Stimulated activated CD8-positive, alpha-beta memory T cell treated with anti-CD3 and anti-CD28 coated beads, Interleukin-15, amount 100 ng/mL, for 24 hours (primary cell): ENCODE measurements around the gene MTFMT.
A peak's percentile ranks its signal among the peaks of the same experiment; 100 is the strongest.
"Not testable (repeated sequence)": the region's sequence is repeated elsewhere in the genome, so short reads cannot be mapped to it uniquely, and the experiment has no call there.

Experiments used
- DNase-seq: peaks from one replicate; pipeline ENCODE4 v3.0.0-alpha.2; 2020; ENCODE audit warnings: low read depth

Gene MTFMT

GRCh38 chr15:65028921-65029735, at the start of gene MTFMT:
MTFMT (minus strand) TSS chr15:65029639; CDS start chr15:65029613, 26 bp downstream.
- peak; percentile 86 for DNase-seq

- peak; percentile 9 for DNase-seq
Observed at GRCh38 chr15:65077981-65078352, 48.5 kb upstream of the MTFMT start.

- no peak for DNase-seq
Observed at GRCh38 chr15:65077291-65077980, 48.0 kb upstream of the MTFMT start.

GRCh38 chr15:65076486-65077290, 47.2 kb upstream of the MTFMT start, which contains the start of gene KBTBD13:
KBTBD13 (plus strand) TSS chr15:65076746; CDS start chr15:65076816, 70 bp downstream.
- no peak for DNase-seq

- DNase-seq: not testable (repeated sequence)
Observed at GRCh38 chr15:65075607-65076395, 46.4 kb upstream of the MTFMT start.

- not testable (repeated sequence) for DNase-seq
Observed at GRCh38 chr15:65074946-65075345, 45.5 kb upstream of the MTFMT start.

- DNase-seq: no peak
Observed at GRCh38 chr15:65072617-65073016, 43.2 kb upstream of the MTFMT start.

GRCh38 chr15:65072027-65072426, 42.6 kb upstream of the MTFMT start:
- DNase-seq: no peak

- DNase-seq: no peak
Observed at GRCh38 chr15:65071381-65071811, 42.0 kb upstream of the MTFMT start.

GRCh38 chr15:65069779-65070546, 40.5 kb upstream of the MTFMT start:
- DNase-seq: no peak

GRCh38 chr15:65069179-65069578, 39.7 kb upstream of the MTFMT start:
- DNase-seq: no peak

GRCh38 chr15:65068403-65068788, 39.0 kb upstream of the MTFMT start:
- DNase-seq: no peak

- no peak for DNase-seq
Observed at GRCh38 chr15:65067645-65068402, 38.4 kb upstream of the MTFMT start, which contains the start of gene RASL12. RASL12 (minus strand) TSS chr15:65067991; CDS start chr15:65067835, 156 bp downstream.

GRCh38 chr15:65067317-65067644, 37.8 kb upstream of the MTFMT start:
- DNase-seq: no peak

- DNase-seq: no peak
Observed at GRCh38 chr15:65066635-65067316, 37.3 kb upstream of the MTFMT start.

GRCh38 chr15:65066001-65066634, 36.7 kb upstream of the MTFMT start:
- no peak for DNase-seq

- no peak for DNase-seq
Observed at GRCh38 chr15:65062726-65063125, 33.3 kb upstream of the MTFMT start.

GRCh38 chr15:65062061-65062460, 32.6 kb upstream of the MTFMT start:
- DNase-seq: no peak
